Psoas muscle (tissue), 8 donors: ENCODE measurements around the gene RAB31. TPM values are rescaled to one million over a fixed set of nuclear protein-coding genes. Genes with fewer than 3 reads are reported as not detected.

Experiments
- ATAC-seq, 4 donors: fragments of 200-7000 bp; cut with Tn5 transposase; one replicate each; pipeline ENCODE4 v1.9.1; 2020; ENCODE audit warnings: moderate library complexity in 3 of 4, mild to moderate bottlenecking in 2 of 4
- DNase-seq, 2 donors: peaks; one replicate each; pipeline ENCODE4 v3.0.0-alpha.2; 2020
- H3K27ac ChIP-seq: fragments of 200-600 bp; one replicate; pipeline ENCODE4 v1.8.0; 2022
- H3K27me3 ChIP-seq, 3 donors: fragments of 200-600 bp in 1 of 3; one replicate each; pipeline versions ENCODE4 v1.6.1 to v1.8.0; 2013 to 2022; ENCODE audit warnings: low read length in 2 of 3, mild to moderate bottlenecking in 2 of 3, moderate library complexity in 1 of 3; ENCODE audit not compliant: insufficient read depth in 3 of 3
- H3K36me3 ChIP-seq, 2 donors: fragments of 200-600 bp in 1 of 2; one replicate each; pipeline versions ENCODE4 v1.6.1 to v1.8.0; 2013 to 2022; ENCODE audit warnings: low read depth in 1 of 2, mild to moderate bottlenecking in 1 of 2, moderate library complexity in 1 of 2; ENCODE audit not compliant: insufficient read depth in 1 of 2
- H3K4me1 ChIP-seq: fragments of 200-600 bp; one replicate; pipeline ENCODE4 v1.8.0; 2022
- H3K4me3 ChIP-seq: fragments of 200-600 bp; one replicate; pipeline ENCODE4 v1.8.0; 2022; ENCODE audit warnings: mild to moderate bottlenecking
- H3K9me3 ChIP-seq: fragments of 200-600 bp; one replicate; pipeline ENCODE4 v1.8.0; 2022
- CTCF ChIP-seq: fragments of 200-600 bp; IDR thresholded peaks from one replicate; pipeline ENCODE4 v1.8.0; 2022; ENCODE audit warnings: antibody characterized with exemption
- WGBS, 3 donors: extraction: QIAGEN DNeasy Blood & Tissue Kit; methylation state at CpG; one replicate each; pipeline versions ENCODE4 v1.1.6 to v1.1.7; 2013; 5-methylcytosine and 5-hydroxymethylcytosine counted together
- intact Hi-C, 2 donors: fragments of 100-400 bp; cut with DNase I; formaldehyde crosslinking; loops; one replicate each; pipeline versions ENCODE4 v1.11.0 to v1.14.2; 2022
- polyA plus RNA-seq, 3 donors: library from polyadenylated mRNA; stranded (reverse); fragments of 200-250 nt; gene quantifications; one replicate each; pipeline ENCODE4 v1.2.3, GENCODE V29; 2013
- total RNA-seq, 4 donors: library from RNA; stranded (reverse); fragmentation: NEBNext Ultra II Directional in 2 of 4; extraction: Animal tissue kit (Norgen Biotek cat#: 25700) in 2 of 4; gene quantifications; one replicate each; pipeline versions ENCODE4 v1.2.1 to v1.2.4, GENCODE V29; 2021 to 2023
- donor health status: healthy with polysubstance abuse.
- donor health status: DM: no; HTN: no; CAD: no; lungs with moderate emphysema.
- donor health status: Bipolar disorder and iron deficiency.
- donor health status: healthy.
- donor health status: DM: yes; HTN: yes; CAD: no.
- donor health status: DM: no; HTN: no; CAD: no.
- donor health status: DM: no; HTN: no; CAD: no.
- donor health status: DM: yes; HTN: yes; CAD: no.

Gene RAB31
- total and polyA plus RNA-seq, 7 donors: 2.2 to 8.9 (median 5.3) TPM

- no peak for DNase-seq
These were observed 166.6 kb downstream of the RAB31 start for GRCh38 chr18:9874728-9875127.

GRCh38 chr18:9876212-9876866 is 168.2 kb downstream of the RAB31 start:
- intact Hi-C loops: no loop called here
- peak overlapping the region; percentile 36 for H3K4me3 ChIP-seq
- no peaks in the 10 kb centered on the region for H3K36me3 ChIP-seq
- no peaks in the 10 kb centered on the region for H3K27me3 ChIP-seq
- H3K9me3 ChIP-seq: no peaks in the 10 kb centered on the region
- no peaks in the 10 kb centered on the region for H3K4me1 ChIP-seq
- WGBS, 3 donors: 92 to 97% (median 96%) methylated on average over 2 of the region's 2 CpGs
- peak overlapping the region; percentile 17 for H3K27ac ChIP-seq
- no peak for ATAC-seq
- no peak for TF ChIP-seq CTCF
- no peak for DNase-seq

More at GRCh38 chr18:9874728-9875127, 166.6 kb downstream of the RAB31 start:
- no peaks in the 10 kb centered on the region for H3K27me3 ChIP-seq
- no peaks in the 10 kb centered on the region for H3K36me3 ChIP-seq
- H3K4me3 ChIP-seq: no peak overlapping the region
- 98 to 100% (median 100%) methylated on average over 1 of the region's 1 CpG for WGBS, 3 donors
- intact Hi-C loops: no loop called here
- peaks cover 6% of the 10 kb centered on the region for H3K4me1 ChIP-seq
- H3K27ac ChIP-seq: no peak overlapping the region
- ATAC-seq: no peak
- no peak for TF ChIP-seq CTCF
- no peaks in the 10 kb centered on the region for H3K9me3 ChIP-seq

- Histone ChIP-seq H3K36me3 (no peaks in the 10 kb centered on the region), H3K27me3 (no peaks in the 10 kb centered on the region), H3K27ac (peak overlapping the region; percentile 17), H3K9me3 (no peaks in the 10 kb centered on the region), H3K4me1 (no peaks in the 10 kb centered on the region), H3K4me3 (peak overlapping the region; percentile 36)
- TF ChIP-seq CTCF: no peak
- DNase-seq (no peak), ATAC-seq (peak in 3 of 4 donors; percentile 36 to 49 (median 40))
- intact Hi-C loops: no loop called here
- WGBS, 3 donors: 47 to 59% (median 49%) methylated on average over 9 of the region's 9 CpGs
These were observed 169.0 kb downstream of the RAB31 start for GRCh38 chr18:9876867-9877654.

GRCh38 chr18:9877655-9878014 is 169.5 kb downstream of the RAB31 start:
- H3K36me3 ChIP-seq: no peaks in the 10 kb centered on the region
- no peak for TF ChIP-seq CTCF
- H3K4me3 ChIP-seq: no peak overlapping the region
- intact Hi-C loops: no loop called here
- DNase-seq (no peak), ATAC-seq (no peak)
- H3K4me1 ChIP-seq: no peaks in the 10 kb centered on the region
- H3K9me3 ChIP-seq: no peaks in the 10 kb centered on the region
- no peaks in the 10 kb centered on the region for H3K27me3 ChIP-seq
- no peak overlapping the region for H3K27ac ChIP-seq
